ENCODE data around the gene TRIM32.

TRIM32 gene

DNA sequence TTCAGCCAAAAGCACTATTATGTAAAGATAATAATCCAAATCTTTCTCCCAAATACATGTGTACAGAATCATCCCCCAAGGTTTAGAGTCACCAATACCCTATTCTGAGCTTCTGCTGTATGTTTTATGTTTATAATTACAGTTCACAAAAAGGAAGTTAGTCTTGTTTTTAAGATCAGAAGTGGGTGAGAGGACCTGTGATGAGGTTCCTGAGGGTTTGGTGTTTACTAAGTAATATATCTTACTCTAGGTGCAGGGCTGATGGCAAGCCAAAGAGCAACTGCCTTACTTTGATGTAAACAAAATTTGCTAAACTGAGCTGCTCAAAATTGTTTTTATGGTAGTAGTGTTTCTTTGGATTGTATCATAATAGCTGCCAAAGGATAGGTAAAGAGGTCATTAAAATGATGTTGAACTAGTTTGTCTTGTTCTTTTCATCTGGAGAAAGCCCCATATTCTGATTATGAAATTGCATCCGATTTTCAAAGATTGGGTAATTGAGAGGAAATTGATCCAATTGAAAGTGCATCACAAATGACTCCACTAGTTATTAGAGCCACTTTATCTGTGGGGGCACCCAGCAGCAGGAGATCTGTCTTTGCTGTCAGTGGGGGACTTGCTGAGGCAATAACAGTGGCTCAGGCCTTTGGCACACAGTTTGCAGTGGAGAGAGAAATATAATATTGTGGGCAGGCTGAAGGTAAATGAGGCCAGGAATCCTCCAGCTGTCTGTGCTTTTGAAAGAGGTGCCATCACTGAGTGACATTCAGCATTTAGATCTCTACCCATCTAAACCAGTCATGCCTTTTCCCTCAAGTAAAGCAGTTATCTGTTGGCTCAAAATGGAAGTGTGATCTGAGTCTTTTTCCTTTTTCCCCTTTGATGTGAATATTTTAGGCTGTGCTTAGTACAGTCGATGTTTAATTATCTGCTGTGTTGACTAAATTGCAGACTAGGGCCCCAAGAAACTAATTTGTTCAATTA, 14.1 kb downstream of the TRIM32 start:
- Histone ChIP-seq H3K36me3 (ENCODE audit: insufficient read depth, low read length) (peaks cover 31% of the 10 kb centered on the region; the same call in 1 of the 2 replicates), H3K27me3 (ENCODE audit: insufficient read depth, low read length, poor library complexity, severe bottlenecking) (no peaks in the 10 kb centered on the region), H3K4me2 (ENCODE audit: low read depth, low read length, poor library complexity, severe bottlenecking) (no peak overlapping the region), H3F3A (ENCODE audit: low read depth) (no peaks in the 10 kb centered on the region), H3K9me3 (ENCODE audit: insufficient read depth, low read depth, low read length) (no peaks in the 10 kb centered on the region), H3K4me3 (ENCODE audit: low read length, poor library complexity, severe bottlenecking) (no peak overlapping the region), H3K4me1 (ENCODE audit: insufficient read depth, low read length, poor library complexity, severe bottlenecking) (no peaks in the 10 kb centered on the region), H4K20me1 (ENCODE audit: insufficient read depth, low read length, poor library complexity, severe bottlenecking) (no peaks in the 10 kb centered on the region), H3K9ac (ENCODE audit: low read depth, low read length, poor library complexity, severe bottlenecking) (no peak overlapping the region), H2AFZ (ENCODE audit: low read length) (no peak overlapping the region), H3K79me2 (ENCODE audit: insufficient read depth, low read length) (no peaks in the 10 kb centered on the region), H3K9me2 (replicated peaks; ENCODE audit: low read depth, low read length) (no peaks in the 10 kb centered on the region)
- TF ChIP-seq EZH2phosphoT487 (IDR thresholded peaks at IDR 0.05; ENCODE audit: borderline replicate concordance), result no peak
- TF ChIP-seq, protein P1, sequence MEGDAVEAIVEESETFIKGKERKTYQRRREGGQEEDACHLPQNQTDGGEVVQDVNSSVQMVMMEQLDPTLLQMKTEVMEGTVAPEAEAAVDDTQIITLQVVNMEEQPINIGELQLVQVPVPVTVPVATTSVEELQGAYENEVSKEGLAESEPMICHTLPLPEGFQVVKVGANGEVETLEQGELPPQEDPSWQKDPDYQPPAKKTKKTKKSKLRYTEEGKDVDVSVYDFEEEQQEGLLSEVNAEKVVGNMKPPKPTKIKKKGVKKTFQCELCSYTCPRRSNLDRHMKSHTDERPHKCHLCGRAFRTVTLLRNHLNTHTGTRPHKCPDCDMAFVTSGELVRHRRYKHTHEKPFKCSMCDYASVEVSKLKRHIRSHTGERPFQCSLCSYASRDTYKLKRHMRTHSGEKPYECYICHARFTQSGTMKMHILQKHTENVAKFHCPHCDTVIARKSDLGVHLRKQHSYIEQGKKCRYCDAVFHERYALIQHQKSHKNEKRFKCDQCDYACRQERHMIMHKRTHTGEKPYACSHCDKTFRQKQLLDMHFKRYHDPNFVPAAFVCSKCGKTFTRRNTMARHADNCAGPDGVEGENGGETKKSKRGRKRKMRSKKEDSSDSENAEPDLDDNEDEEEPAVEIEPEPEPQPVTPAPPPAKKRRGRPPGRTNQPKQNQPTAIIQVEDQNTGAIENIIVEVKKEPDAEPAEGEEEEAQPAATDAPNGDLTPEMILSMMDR (conservative IDR thresholded peaks at IDR 0.05; ENCODE audit: low read length), result no peak

DNA sequence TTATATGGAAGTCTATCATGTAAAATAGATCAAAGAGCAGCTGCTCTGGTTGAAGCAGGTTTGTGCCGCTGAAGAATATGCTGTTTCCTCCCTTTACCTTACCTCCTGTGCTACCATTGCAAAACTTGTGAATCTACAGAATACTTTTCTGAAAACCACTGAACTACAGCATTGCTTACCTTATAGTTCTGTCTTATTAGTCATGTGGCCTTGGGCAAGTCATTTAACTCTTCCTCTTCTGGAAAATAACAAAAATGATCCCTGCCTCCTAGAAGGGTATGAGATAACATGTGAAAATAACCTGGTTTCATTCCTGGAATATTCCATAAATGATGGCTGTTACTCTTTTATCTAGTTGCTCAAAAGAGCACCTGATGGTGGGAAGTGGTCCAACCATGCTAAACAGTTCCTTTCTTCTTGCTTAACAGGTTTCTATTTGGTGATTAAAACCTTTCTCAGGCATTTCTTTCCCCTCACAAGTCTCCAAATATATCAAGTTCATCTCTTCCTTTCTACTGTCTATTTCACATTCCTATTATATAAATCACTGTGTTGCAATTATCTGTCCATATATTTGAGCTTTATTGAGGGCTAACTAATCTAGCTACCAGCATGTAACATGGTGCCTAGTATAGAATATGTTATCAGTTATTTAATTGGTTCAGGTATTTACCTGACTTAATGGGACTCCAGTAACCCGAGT, 15.0 kb downstream of the TRIM32 start:
- Histone ChIP-seq H3K79me2 (ENCODE audit: insufficient read depth, low read length) (no peaks in the 10 kb centered on the region), H3K9me3 (ENCODE audit: insufficient read depth, low read depth, low read length) (no peaks in the 10 kb centered on the region), H3F3A (ENCODE audit: low read depth) (no peaks in the 10 kb centered on the region), H3K36me3 (ENCODE audit: insufficient read depth, low read length) (peaks cover 31% of the 10 kb centered on the region; the same call in 1 of the 2 replicates), H2AFZ (ENCODE audit: low read length) (no peak overlapping the region), H3K4me1 (ENCODE audit: insufficient read depth, low read length, poor library complexity, severe bottlenecking) (no peaks in the 10 kb centered on the region), H3K4me3 (ENCODE audit: low read length, poor library complexity, severe bottlenecking) (no peak overlapping the region), H3K27me3 (ENCODE audit: insufficient read depth, low read length, poor library complexity, severe bottlenecking) (no peaks in the 10 kb centered on the region), H4K20me1 (ENCODE audit: insufficient read depth, low read length, poor library complexity, severe bottlenecking) (no peaks in the 10 kb centered on the region), H3K9ac (ENCODE audit: low read depth, low read length, poor library complexity, severe bottlenecking) (no peak overlapping the region), H3K9me2 (replicated peaks; ENCODE audit: low read depth, low read length) (no peaks in the 10 kb centered on the region), H3K4me2 (ENCODE audit: low read depth, low read length, poor library complexity, severe bottlenecking) (no peak overlapping the region)
- no peak for TF ChIP-seq EZH2phosphoT487 (IDR thresholded peaks at IDR 0.05; ENCODE audit: borderline replicate concordance)
- TF ChIP-seq, protein P1 (conservative IDR thresholded peaks at IDR 0.05; ENCODE audit: low read length), result no peak

DNA sequence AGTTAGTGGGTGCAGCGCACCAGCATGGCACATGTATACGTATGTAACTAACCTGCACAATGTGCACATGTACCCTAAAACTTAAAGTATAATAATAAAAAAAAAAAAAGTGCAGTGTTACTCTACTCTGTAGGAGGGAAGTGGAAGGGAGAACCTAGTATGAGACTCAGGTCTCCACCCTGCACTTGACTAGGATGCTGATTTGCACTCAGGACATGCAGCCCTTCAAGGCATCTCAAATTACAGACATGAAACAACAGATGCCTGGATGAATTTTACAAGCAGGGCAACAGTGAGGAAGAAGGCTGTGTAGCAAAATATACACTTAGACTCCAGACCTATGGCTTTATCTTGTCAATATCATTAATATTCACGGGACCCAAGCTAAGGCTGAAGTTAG, 16.5 kb downstream of the TRIM32 start:
- Histone ChIP-seq H3K9me3 (ENCODE audit: insufficient read depth, low read depth, low read length) (no peaks in the 10 kb centered on the region), H3K9ac (ENCODE audit: low read depth, low read length, poor library complexity, severe bottlenecking) (no peak overlapping the region), H3F3A (ENCODE audit: low read depth) (no peaks in the 10 kb centered on the region), H3K9me2 (replicated peaks; ENCODE audit: low read depth, low read length) (no peaks in the 10 kb centered on the region), H3K4me2 (ENCODE audit: low read depth, low read length, poor library complexity, severe bottlenecking) (no peak overlapping the region), H2AFZ (ENCODE audit: low read length) (no peak overlapping the region), H3K27me3 (ENCODE audit: insufficient read depth, low read length, poor library complexity, severe bottlenecking) (no peaks in the 10 kb centered on the region), H3K4me3 (ENCODE audit: low read length, poor library complexity, severe bottlenecking) (no peak overlapping the region), H3K79me2 (ENCODE audit: insufficient read depth, low read length) (no peaks in the 10 kb centered on the region), H4K20me1 (ENCODE audit: insufficient read depth, low read length, poor library complexity, severe bottlenecking) (peaks cover 4% of the 10 kb centered on the region), H3K36me3 (ENCODE audit: insufficient read depth, low read length) (peaks cover 20% of the 10 kb centered on the region; the same call in 1 of the 2 replicates), H3K4me1 (ENCODE audit: insufficient read depth, low read length, poor library complexity, severe bottlenecking) (no peaks in the 10 kb centered on the region)
- TF ChIP-seq, protein P1 (conservative IDR thresholded peaks at IDR 0.05; ENCODE audit: low read length), result no peak
- TF ChIP-seq EZH2phosphoT487 (IDR thresholded peaks at IDR 0.05; ENCODE audit: borderline replicate concordance), result no peak

Data from Loucy (cell line).